ENCODE measurements around the gene AAMP. TPM values are rescaled to one million over a fixed set of nuclear protein-coding genes. Genes with fewer than 3 reads are reported as not detected.
"Not testable (repeated sequence)": the region's sequence is repeated elsewhere in the genome, so short reads cannot be mapped to it uniquely, and the experiment has no call there.

Gene AAMP, protein sequence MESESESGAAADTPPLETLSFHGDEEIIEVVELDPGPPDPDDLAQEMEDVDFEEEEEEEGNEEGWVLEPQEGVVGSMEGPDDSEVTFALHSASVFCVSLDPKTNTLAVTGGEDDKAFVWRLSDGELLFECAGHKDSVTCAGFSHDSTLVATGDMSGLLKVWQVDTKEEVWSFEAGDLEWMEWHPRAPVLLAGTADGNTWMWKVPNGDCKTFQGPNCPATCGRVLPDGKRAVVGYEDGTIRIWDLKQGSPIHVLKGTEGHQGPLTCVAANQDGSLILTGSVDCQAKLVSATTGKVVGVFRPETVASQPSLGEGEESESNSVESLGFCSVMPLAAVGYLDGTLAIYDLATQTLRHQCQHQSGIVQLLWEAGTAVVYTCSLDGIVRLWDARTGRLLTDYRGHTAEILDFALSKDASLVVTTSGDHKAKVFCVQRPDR
- total RNA-seq: 79.2 and 85.2 TPM in 2 replicates
- long read RNA-seq, transcript AAMP-209 (10 exons, 1,833 nt): minor isoform, 5 of 597 reads
- long read RNA-seq, transcript AAMP-204 (11 exons, 1,804 nt): minor isoform, 59 of 597 reads
- long read RNA-seq, transcript AAMP-201 (11 exons, 1,886 nt): major isoform, 486 of 597 reads
- long read RNA-seq, partial matches to known transcripts: 2 of 597 reads
- long read RNA-seq, other reads (novel, unspliced or antisense): 42 of 597 reads

DNA sequence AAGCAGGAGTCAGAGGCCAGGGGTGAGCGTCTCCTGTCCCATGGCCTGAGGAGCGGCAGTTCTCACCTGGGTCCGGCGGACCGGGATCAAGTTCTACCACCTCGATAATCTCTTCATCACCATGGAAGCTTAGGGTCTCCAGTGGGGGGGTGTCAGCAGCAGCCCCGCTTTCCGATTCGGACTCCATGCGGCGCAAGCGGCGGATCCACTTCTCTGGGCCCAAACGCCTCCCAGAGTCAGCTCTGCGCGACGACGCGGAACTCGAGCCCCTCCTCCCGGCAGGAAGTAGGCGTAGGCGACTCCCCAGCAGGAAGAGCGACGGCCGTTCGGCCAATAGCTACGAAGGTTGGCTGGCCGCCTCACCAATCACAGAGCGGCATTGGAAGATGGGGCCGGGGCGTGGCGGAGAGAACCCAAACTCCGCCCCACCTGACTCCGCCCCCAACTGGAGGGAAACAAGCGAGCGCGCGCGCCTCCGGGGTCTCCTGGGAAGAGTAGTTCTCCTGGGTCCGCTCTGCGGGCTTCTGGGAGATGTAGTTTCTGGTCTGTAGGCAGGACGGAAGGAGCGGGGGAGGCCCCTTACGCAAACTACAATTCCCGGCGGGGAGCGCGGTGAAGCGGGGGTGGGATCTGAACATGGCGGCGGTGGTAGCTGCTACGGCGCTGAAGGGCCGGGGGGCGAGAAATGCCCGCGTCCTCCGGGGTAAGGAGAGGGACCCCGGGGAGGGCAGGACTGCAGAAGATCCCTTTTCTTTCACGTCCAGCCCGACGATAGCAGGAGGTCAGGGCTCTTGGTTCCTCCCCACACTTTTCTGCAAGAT, at the start of gene AAMP, which contains the start of gene PNKD:
TSS of gene AAMP (minus strand) at position 238 of the 821 bp plus-strand sequence. CDS start at position 187, 51 bp downstream.
TSS of gene PNKD (plus strand) at position 620 of the 821 bp plus-strand sequence. CDS start at position 637, 17 bp downstream.
- peaks cover 19% of the 10 kb centered on the region for H3K36me3 Mint-ChIP-seq (ENCODE audit: insufficient read depth)
- H3K27me3 Mint-ChIP-seq: no peaks in the 10 kb centered on the region
- peaks cover 19% of the 10 kb centered on the region for H3K4me1 Mint-ChIP-seq (ENCODE audit: low read depth)
- DNase-seq (ENCODE audit: low spot score, unreplicated experiment): peak; percentile 100
- TF ChIP-seq, protein P1, sequence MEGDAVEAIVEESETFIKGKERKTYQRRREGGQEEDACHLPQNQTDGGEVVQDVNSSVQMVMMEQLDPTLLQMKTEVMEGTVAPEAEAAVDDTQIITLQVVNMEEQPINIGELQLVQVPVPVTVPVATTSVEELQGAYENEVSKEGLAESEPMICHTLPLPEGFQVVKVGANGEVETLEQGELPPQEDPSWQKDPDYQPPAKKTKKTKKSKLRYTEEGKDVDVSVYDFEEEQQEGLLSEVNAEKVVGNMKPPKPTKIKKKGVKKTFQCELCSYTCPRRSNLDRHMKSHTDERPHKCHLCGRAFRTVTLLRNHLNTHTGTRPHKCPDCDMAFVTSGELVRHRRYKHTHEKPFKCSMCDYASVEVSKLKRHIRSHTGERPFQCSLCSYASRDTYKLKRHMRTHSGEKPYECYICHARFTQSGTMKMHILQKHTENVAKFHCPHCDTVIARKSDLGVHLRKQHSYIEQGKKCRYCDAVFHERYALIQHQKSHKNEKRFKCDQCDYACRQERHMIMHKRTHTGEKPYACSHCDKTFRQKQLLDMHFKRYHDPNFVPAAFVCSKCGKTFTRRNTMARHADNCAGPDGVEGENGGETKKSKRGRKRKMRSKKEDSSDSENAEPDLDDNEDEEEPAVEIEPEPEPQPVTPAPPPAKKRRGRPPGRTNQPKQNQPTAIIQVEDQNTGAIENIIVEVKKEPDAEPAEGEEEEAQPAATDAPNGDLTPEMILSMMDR (IDR thresholded peaks at IDR 0.05; ENCODE audit: unreplicated experiment): no peak
- H3K9me3 Mint-ChIP-seq (ENCODE audit: low read depth): no peaks in the 10 kb centered on the region
- peak within 1 kb of the TSS; percentile 97 for H3K27ac Mint-ChIP-seq
- peak within 1 kb of the TSS; percentile 94 for H3K4me3 Mint-ChIP-seq (ENCODE audit: low read depth)

DNA sequence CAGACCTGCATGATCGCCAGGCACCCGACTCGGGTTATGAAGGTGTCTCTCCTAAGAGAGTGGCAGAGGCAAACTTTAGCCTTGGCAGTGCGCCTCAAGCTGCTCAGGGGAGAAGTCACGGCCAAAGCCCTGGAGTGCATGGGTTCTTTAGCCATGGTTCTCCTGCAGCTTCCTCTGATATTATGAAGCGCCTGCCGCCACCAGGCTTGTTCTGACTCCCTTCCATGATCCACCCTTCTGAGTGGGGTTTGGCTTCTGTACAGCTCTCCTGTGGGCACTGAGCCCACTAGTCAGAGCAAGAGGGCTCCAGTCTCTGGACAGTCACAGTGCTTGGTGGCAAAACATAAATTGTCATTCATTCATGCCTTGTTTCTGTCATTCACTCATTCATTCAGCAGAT, 48.3 kb upstream of the AAMP start:
- no peak for DNase-seq (ENCODE audit: low spot score, unreplicated experiment)
- H3K9me3 Mint-ChIP-seq (ENCODE audit: low read depth): no peaks in the 10 kb centered on the region
- TF ChIP-seq, protein P1 (IDR thresholded peaks at IDR 0.05; ENCODE audit: unreplicated experiment): no peak
- no peak overlapping the region for H3K4me3 Mint-ChIP-seq (ENCODE audit: low read depth)
- no peaks in the 10 kb centered on the region for H3K27me3 Mint-ChIP-seq
- peaks cover 21% of the 10 kb centered on the region for H3K4me1 Mint-ChIP-seq (ENCODE audit: low read depth)
- no peak overlapping the region for H3K27ac Mint-ChIP-seq
- no peaks in the 10 kb centered on the region for H3K36me3 Mint-ChIP-seq (ENCODE audit: insufficient read depth)

GRCh38 chr2:218317835-218318234, 47.9 kb upstream of the AAMP start:
- TF ChIP-seq, protein P1 (IDR thresholded peaks at IDR 0.05; ENCODE audit: unreplicated experiment): no peak
- Mint-ChIP-seq H3K27me3 (no peaks in the 10 kb centered on the region), H3K9me3 (ENCODE audit: low read depth) (no peaks in the 10 kb centered on the region), H3K4me1 (ENCODE audit: low read depth) (peaks cover 23% of the 10 kb centered on the region), H3K27ac (no peak overlapping the region), H3K4me3 (ENCODE audit: low read depth) (no peak overlapping the region), H3K36me3 (ENCODE audit: insufficient read depth) (no peaks in the 10 kb centered on the region)
- no peak for DNase-seq (ENCODE audit: low spot score, unreplicated experiment)

DNA sequence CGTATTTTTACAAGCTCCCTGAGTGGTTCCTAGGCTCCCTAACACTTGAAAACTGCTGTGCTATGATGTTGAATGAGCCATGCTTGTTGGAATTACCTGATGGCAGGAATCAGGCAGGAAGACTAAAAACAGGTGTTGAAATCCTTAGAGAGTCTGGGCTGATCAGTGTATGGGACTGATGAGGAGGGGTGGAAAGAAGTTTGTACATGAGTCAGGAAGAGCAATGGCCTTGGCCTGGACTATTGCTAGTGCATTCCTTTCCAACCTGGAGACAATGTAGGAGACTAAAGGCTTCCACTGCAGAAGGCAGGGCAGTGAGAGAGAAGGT, 47.3 kb upstream of the AAMP start:
- Mint-ChIP-seq H3K36me3 (ENCODE audit: insufficient read depth) (no peaks in the 10 kb centered on the region), H3K4me3 (ENCODE audit: low read depth) (no peak overlapping the region), H3K27ac (no peak overlapping the region), H3K4me1 (ENCODE audit: low read depth) (peaks cover 20% of the 10 kb centered on the region), H3K27me3 (no peaks in the 10 kb centered on the region), H3K9me3 (ENCODE audit: low read depth) (no peaks in the 10 kb centered on the region)
- DNase-seq (ENCODE audit: low spot score, unreplicated experiment): no peak
- TF ChIP-seq, protein P1 (IDR thresholded peaks at IDR 0.05; ENCODE audit: unreplicated experiment): no peak

DNA sequence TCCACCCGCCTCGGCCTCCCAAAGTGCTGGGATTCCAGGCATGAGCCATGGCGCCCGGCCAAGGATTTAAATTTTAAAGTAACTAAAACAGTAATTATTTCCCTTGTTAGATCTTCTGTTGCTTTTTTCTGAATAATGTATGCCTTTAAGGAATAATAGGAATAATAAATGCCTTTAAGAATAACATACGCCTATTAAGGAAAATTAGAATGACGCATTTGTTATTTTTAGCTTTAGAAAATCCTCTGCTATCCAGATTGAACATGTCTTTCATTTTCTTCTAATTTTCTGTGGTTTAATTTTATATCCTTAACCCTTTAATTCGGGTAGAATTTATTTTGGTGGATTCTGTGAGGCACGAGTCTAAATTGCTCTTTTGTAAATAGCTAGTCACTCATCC, 45.5 kb upstream of the AAMP start:
- H3K27ac Mint-ChIP-seq: no peak overlapping the region
- no peaks in the 10 kb centered on the region for H3K9me3 Mint-ChIP-seq (ENCODE audit: low read depth)
- H3K36me3 Mint-ChIP-seq (ENCODE audit: insufficient read depth): no peaks in the 10 kb centered on the region
- no peaks in the 10 kb centered on the region for H3K27me3 Mint-ChIP-seq
- DNase-seq (ENCODE audit: low spot score, unreplicated experiment): no peak
- H3K4me3 Mint-ChIP-seq (ENCODE audit: low read depth): no peak overlapping the region
- peaks cover 35% of the 10 kb centered on the region for H3K4me1 Mint-ChIP-seq (ENCODE audit: low read depth)
- TF ChIP-seq, protein P1 (IDR thresholded peaks at IDR 0.05; ENCODE audit: unreplicated experiment): no peak

- not testable (repeated sequence) for H3K9me3 Mint-ChIP-seq (ENCODE audit: low read depth); H3K36me3 Mint-ChIP-seq (ENCODE audit: insufficient read depth); H3K27ac Mint-ChIP-seq; H3K4me3 Mint-ChIP-seq (ENCODE audit: low read depth); H3K27me3 Mint-ChIP-seq; DNase-seq (ENCODE audit: low spot score, unreplicated experiment)
- H3K4me1 Mint-ChIP-seq (ENCODE audit: low read depth): peaks cover 35% of the 10 kb centered on the region
Measured at GRCh38 chr2:218314764-218315163, 44.8 kb upstream of the AAMP start.

All from progenitor cell of endocrine pancreas (in vitro differentiated cells).